ENCODE measurements around the gene MORC3.
A peak's percentile ranks its signal among the peaks of the same experiment; 100 is the strongest.
"Not testable (repeated sequence)": the region's sequence is repeated elsewhere in the genome, so short reads cannot be mapped to it uniquely, and the experiment has no call there.

MORC3 gene

GRCh38 chr21:36388096-36388495 is 68.1 kb downstream of the MORC3 start:
- DNase-seq (ENCODE audit: low read depth), result no peak
- H3K4me3 ChIP-seq (ENCODE audit: low read length), result no peak overlapping the region
- TF ChIP-seq, protein P1, sequence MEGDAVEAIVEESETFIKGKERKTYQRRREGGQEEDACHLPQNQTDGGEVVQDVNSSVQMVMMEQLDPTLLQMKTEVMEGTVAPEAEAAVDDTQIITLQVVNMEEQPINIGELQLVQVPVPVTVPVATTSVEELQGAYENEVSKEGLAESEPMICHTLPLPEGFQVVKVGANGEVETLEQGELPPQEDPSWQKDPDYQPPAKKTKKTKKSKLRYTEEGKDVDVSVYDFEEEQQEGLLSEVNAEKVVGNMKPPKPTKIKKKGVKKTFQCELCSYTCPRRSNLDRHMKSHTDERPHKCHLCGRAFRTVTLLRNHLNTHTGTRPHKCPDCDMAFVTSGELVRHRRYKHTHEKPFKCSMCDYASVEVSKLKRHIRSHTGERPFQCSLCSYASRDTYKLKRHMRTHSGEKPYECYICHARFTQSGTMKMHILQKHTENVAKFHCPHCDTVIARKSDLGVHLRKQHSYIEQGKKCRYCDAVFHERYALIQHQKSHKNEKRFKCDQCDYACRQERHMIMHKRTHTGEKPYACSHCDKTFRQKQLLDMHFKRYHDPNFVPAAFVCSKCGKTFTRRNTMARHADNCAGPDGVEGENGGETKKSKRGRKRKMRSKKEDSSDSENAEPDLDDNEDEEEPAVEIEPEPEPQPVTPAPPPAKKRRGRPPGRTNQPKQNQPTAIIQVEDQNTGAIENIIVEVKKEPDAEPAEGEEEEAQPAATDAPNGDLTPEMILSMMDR (conservative IDR thresholded peaks at IDR 0.05; ENCODE audit: low read length), result no peak

DNA sequence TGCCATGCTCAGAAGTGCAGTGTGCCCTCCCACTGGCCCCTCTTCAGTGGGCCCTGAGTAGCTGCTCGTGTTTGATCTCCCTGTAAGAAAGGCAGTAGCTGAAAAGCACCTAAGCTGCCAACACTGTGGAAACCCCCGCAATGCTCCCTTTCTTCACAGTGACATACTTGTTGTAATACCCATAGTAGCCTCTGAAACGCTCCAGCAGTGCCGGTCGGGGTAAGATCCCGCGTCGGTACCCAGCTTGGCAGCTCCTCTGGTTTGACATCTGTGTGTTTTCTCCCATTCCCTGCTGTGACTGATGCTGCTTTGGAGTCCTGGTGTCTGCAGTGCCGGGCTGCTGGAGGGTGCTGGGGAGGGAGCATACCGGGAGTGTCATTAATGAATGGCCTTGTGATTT is 68.8 kb downstream of the MORC3 start:
- H3K4me3 ChIP-seq (ENCODE audit: low read length), result no peak overlapping the region
- peak; percentile 51 for DNase-seq (ENCODE audit: low read depth)
- TF ChIP-seq, protein P1 (conservative IDR thresholded peaks at IDR 0.05; ENCODE audit: low read length), result peak; percentile 41

- not testable (repeated sequence) for DNase-seq (ENCODE audit: low read depth); H3K4me3 ChIP-seq (ENCODE audit: low read length)
Observed at GRCh38 chr21:36391649-36392048, 71.7 kb downstream of the MORC3 start.

DNA sequence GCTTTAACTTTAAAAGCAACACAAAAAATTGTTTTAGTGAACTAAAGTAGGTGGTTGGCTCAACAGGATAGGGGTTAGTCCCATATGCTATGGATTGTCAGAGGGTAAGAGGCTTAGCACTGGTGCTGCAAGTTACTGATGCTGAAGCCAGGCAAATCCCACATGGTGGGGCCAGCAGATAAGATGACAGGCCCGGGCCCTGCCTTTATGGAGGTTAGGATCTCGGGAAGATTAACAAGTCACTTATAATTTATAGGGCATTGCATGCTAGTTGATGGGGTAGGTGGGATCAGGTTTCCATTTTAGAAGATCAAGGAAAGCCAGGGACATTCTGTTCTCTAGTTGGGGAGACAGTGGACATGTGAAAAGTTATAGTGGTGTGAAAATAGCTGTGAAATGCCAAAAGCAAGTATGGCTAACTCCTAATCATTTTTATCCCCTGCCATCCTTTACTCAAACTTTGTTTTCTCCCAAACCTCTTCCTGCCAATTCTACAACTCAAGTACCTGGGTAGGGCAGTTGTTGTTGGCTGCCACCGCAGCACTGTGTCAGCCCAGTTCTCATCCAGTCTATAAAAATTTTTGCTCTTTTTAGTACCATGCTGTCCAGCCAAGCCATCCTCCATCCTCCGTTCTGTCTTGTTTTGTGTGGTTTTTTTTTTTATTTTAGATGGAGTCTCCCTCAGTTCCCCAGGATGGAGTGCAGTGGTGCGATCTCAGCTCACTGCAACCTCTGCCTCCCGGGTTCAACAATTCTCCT is 75.5 kb downstream of the MORC3 start:
- TF ChIP-seq, protein P1 (conservative IDR thresholded peaks at IDR 0.05; ENCODE audit: low read length), result no peak
- no peak overlapping the region for H3K4me3 ChIP-seq (ENCODE audit: low read length)
- no peak for DNase-seq (ENCODE audit: low read depth)

DNA sequence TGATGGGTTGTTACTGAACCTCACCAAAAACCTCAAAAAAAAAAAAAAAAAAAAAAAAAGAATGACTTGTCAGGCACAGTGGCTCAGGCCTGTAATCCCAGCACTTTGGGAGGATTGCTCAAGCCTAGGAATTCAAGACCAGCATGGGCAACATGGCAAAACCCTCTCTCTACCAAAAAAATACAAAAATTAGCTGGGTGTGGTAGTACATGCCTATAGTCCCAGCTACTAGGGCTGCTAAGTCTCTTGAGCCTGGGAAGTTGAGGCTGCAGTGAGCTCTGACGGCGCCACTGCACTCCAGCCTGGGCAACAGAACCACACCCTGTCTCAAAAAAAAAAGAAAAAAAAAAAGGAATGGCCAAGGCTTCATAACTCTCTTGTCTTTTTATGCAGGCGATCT is 76.3 kb downstream of the MORC3 start:
- DNase-seq (ENCODE audit: low read depth), result peak; percentile 32
- no peak overlapping the region for H3K4me3 ChIP-seq (ENCODE audit: low read length)
- TF ChIP-seq, protein P1 (conservative IDR thresholded peaks at IDR 0.05; ENCODE audit: low read length), result no peak

DNA sequence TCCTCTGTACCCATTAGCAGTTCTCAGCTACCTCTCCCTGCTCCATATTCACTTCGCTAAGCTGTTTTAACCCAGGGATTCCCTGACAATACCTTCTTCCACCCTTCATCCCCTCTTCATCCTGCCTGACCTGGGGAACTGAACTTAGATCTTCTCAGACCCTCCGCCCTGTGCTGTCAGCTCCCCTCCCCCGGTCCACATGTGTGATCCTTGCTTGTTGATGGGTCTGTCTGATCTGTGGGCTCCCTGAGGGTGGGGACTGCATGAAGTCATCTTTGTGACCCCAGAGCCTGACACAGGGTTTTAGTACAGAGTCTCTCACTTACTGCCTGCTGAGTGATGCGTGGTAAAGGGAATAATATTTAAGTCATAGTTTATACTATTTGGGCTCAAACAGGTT is 77.0 kb downstream of the MORC3 start:
- TF ChIP-seq, protein P1 (conservative IDR thresholded peaks at IDR 0.05; ENCODE audit: low read length), result no peak
- no peak overlapping the region for H3K4me3 ChIP-seq (ENCODE audit: low read length)
- no peak for DNase-seq (ENCODE audit: low read depth)

DNA sequence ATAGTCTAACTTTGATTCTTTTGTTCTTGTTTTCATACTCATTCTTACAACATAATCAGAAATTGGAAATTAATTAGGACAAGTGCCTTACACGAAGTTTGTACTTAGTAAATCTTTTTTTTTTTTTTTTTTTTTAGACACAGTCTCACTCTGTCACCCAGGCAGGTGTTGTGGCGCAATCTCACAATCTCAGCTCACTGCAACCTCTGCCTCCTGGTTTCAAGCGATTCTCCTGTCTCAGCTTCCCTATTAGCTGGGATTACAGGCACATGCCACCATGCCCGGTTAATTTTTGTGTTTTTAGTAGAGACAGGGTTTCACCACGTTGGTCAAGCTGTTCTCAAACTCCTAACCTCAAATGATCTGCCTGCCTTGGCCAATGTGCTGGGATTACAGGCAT is 77.6 kb downstream of the MORC3 start:
- no peak overlapping the region for H3K4me3 ChIP-seq (ENCODE audit: low read length)
- DNase-seq (ENCODE audit: low read depth), result no peak

DNA sequence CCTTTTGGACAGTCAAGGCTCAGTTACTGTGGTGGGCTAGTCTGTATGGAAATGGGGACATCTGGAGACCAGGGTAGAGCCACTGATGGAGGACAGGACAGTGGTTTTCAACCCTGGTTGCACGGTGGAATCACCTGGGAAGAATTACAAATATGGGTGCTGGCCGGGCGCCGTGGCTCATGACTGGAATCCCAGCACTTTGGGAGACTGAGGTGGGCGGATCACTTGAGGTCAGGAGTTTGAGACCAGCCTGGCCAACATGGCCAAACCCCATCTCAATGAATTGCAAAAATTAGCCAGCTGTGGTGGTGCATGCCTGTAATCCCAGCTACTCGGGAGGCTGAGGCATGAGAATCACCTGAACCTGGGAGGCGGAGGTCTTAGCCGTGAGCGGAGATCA is 79.7 kb downstream of the MORC3 start:
- DNase-seq (ENCODE audit: low read depth); H3K4me3 ChIP-seq (ENCODE audit: low read length): not testable (repeated sequence)

More for the DNA sequence above, 77.6 kb downstream of the MORC3 start:
- TF ChIP-seq, protein P1 (conservative IDR thresholded peaks at IDR 0.05; ENCODE audit: low read length), result no peak

Measured in AG10803 (cell line).